LNCaP clone FGC (cell line): ENCODE results near the gene NR3C2.

Experiments used
- DNase-seq: peaks from one replicate; pipeline ENCODE4 v3.0.0-alpha.2; 2011; ENCODE audit warnings: low read depth
- H3K4me3 ChIP-seq: 2 replicates; pipeline ENCODE4 v1.5.1; 2011; ENCODE audit warnings: mild to moderate bottlenecking, low read depth, low read length, control low read depth
- TF ChIP-seq, protein P1 (sequence below): IDR thresholded peaks from 2 replicates; pipeline ENCODE4 v1.5.1; 2012; ENCODE audit warnings: mild to moderate bottlenecking; ENCODE audit not compliant: control insufficient read depth, insufficient read depth; ENCODE audit errors: extremely low read depth

The NR3C2 gene

DNA sequence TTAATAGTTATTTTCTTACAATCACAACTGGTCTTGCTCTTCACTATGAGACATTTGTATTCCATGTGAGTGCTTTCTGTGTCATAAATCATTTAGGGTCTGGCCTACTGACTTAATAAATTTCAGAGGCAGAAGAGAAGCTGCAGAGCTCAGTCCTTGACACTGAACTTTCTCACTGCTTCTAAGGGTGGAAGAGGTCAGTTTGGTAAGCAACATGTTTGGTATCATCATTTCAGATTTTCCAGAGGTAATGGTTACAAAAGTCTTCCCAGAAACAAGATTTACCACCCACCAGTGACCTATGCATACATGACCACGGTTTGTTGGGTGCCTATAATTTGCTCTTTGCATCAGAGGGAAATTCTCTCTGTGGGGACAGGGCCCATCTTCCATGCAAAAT lies 148.6 kb downstream of the NR3C2 start:
- H3K4me3 ChIP-seq = no peak overlapping the region
- no peak for DNase-seq
- TF ChIP-seq, protein P1, sequence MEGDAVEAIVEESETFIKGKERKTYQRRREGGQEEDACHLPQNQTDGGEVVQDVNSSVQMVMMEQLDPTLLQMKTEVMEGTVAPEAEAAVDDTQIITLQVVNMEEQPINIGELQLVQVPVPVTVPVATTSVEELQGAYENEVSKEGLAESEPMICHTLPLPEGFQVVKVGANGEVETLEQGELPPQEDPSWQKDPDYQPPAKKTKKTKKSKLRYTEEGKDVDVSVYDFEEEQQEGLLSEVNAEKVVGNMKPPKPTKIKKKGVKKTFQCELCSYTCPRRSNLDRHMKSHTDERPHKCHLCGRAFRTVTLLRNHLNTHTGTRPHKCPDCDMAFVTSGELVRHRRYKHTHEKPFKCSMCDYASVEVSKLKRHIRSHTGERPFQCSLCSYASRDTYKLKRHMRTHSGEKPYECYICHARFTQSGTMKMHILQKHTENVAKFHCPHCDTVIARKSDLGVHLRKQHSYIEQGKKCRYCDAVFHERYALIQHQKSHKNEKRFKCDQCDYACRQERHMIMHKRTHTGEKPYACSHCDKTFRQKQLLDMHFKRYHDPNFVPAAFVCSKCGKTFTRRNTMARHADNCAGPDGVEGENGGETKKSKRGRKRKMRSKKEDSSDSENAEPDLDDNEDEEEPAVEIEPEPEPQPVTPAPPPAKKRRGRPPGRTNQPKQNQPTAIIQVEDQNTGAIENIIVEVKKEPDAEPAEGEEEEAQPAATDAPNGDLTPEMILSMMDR = no peak

DNA sequence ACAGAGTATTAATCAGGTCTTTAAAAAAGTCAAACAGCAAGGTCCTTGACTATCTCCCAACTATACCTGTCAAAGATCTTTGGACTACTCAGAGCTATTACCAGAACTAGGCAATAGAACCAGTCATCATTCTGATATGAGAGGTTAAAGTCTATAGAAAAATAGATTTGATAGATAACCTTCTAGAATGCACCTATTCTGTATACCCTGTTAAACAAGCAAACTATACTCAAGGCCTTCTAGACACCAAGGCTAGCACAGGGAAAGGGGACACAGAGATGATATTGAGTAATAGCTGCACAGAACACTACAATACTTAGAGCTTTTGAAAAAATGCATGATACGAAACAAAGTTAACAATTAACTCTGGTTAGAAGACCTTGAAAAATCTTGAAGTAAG lies 149.5 kb downstream of the NR3C2 start:
- no peak overlapping the region for H3K4me3 ChIP-seq
- no peak for DNase-seq
- TF ChIP-seq, protein P1 = no peak

DNA sequence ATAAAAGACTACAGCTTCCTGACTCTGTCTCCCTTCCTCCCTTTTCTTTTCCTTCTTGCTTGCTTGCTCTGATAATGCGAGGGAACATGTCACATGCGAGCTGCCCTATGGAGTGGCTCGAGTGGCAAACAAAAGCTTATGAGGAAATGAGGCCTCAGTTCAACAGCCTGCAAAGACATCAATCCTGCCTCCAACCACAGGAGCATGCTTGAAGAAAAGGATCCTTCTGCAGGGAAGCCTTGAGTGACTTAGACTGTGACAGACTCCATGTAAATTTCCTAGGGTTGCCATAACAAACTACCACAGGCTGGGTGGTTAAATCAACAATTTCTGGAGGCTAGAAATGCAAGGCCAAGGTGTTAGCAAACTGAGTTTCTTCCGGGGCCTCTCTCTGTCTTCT lies 152.5 kb downstream of the NR3C2 start:
- TF ChIP-seq, protein P1 = no peak
- DNase-seq = no peak
- no peak overlapping the region for H3K4me3 ChIP-seq

DNA sequence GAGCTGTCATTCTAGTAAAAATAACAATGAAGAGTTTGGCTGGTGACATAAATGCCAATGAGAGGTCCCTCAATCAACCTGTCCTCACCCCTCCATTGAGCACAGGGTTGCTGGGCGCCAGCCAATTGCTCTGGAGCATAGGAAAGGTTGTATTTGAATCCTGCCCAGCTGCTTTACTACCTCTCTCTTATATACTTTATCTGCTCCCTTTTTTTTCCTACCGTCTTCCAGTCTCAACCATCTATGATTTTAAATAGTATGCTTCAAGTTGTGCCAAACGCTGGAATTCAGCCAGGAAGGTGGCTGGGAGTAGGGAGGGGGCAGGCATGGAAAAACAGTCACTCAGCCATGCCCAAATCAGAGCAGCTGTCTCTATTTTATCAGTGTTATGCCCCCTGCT lies 153.8 kb downstream of the NR3C2 start:
- DNase-seq = no peak
- H3K4me3 ChIP-seq = no peak overlapping the region
- TF ChIP-seq, protein P1 = no peak

DNA sequence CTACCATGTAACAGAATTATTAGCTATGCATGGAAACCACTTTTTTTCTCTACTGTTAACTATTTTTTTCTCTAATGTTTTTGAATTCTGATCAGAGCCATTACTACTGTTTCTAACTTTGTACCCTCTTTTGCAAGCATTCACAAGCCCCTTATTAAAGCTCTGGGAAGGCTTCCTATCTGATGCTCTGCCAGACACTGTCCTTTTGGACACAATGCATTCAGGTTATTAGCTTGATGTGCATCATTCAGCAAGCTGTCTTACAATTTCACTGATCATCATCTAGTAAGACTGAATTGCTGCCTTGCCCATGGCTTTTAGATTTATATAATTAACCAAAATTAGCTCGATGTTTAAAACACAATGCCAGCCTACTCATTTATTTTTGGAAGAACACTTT lies 155.1 kb downstream of the NR3C2 start:
- H3K4me3 ChIP-seq = no peak overlapping the region
- TF ChIP-seq, protein P1 = no peak
- DNase-seq = no peak

DNA sequence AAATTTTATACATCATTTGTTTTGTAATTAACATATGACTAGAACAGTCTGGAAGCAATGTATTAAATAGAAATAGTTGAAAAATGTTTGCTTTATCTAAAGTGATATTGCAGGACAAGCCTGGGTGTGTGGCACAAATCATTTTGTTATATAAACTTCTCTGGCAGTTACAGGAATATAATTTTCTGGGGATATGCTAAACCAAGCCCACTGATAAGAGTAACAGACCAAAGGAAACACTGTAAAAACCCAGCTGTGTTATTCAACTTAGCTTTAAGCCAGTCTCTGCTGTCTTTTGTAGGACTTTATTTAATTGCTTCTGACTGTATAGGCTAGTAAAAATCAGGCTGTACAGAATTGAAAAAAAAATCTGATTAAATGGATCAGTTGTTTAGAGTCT lies 156.2 kb downstream of the NR3C2 start:
- TF ChIP-seq, protein P1 = no peak
- H3K4me3 ChIP-seq = no peak overlapping the region
- no peak for DNase-seq

DNA sequence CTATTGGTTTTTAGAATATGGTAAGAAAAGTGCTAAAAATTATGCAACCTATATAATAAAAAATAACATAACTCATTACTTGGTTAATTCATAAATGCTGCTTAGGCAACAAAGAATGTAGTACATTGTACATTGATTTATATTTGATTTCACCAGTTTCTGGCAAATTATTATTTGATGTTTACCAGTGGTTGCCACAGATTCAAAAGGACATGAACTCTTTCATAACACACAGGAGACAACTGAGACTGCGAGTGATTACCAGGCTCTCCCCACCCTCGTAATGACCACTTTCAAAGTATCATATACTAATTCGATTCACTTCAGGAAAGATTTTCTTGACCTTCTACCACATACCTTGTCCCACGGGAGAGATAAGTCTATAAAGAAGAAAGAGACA lies 158.5 kb downstream of the NR3C2 start:
- TF ChIP-seq, protein P1 = no peak
- no peak for DNase-seq
- no peak overlapping the region for H3K4me3 ChIP-seq
